ENCODE measurements around the gene SHMT1.
A peak's percentile ranks its signal among the peaks of the same experiment; 100 is the strongest.
"Not testable (repeated sequence)": the region's sequence is repeated elsewhere in the genome, so short reads cannot be mapped to it uniquely, and the experiment has no call there.

SHMT1 gene

DNA sequence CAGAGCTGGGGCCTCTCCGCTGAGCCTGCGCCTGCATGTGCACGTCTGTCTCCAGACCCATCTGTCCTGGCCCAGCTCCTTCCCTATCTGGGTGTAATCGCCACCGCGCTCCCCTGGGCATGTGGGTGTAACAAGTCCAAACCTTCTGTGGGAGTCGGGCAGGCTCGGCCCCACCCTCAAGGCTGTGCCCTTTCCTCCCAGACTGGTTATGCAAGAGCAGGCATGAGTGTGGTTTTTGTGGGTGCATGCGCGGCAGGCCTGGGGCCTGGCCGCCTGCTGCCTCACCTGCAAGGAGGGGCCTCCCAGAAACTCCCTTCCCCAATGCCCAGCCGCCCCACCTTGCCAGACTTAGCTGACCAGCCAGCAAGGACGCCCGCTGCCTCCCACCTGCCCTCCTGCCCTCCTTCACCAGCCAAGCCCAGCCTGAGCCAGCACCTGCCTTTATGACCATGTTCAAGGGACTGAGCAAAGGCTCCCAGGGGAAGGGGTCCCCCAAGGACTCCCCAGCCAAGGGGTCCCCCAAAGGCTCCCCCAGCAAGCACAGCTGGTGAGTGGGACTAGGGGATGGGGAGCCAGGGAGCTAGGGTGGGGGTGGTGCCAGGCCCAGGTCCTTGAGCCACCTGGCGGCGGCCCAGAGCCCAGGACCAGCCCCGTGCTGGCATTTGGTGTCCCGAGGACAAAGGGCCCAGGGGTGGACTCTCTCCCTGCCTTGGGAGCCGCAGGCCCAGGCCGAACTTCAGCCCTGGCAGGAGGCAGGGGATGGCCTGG is 14.3 kb upstream of the SHMT1 start, which contains the start of gene EVPLL:
Gene EVPLL, plus strand, starts transcription at position 342 of the 768 bp plus-strand sequence. CDS start 3,160 bp downstream, outside the sequence.
- no peak for DNase-seq

GRCh38 chr17:18374216-18374615 is 10.9 kb upstream of the SHMT1 start:
- DNase-seq = no peak

- not testable (repeated sequence) for DNase-seq
These were observed 9.8 kb upstream of the SHMT1 start for GRCh38 chr17:18373181-18373580.

DNA sequence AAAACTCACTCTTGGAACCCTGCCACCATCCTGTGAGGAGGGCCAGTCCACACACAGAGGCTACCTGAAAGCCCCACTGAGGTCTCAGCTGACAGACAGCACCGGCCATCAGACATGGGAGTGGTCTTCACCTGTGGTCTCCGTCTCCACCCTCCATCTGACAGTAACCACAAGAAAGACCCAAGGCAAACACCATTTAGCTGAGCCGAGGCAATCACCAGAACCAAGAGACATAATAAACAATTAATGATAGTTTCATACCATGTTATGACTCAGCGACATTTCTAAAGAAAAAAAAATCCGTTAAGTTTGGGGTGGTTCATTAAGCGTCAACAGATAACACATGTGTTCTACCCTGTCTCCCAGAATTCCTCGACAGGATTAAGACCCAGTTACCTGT is 8.1 kb upstream of the SHMT1 start:
- DNase-seq = no peak

DNA sequence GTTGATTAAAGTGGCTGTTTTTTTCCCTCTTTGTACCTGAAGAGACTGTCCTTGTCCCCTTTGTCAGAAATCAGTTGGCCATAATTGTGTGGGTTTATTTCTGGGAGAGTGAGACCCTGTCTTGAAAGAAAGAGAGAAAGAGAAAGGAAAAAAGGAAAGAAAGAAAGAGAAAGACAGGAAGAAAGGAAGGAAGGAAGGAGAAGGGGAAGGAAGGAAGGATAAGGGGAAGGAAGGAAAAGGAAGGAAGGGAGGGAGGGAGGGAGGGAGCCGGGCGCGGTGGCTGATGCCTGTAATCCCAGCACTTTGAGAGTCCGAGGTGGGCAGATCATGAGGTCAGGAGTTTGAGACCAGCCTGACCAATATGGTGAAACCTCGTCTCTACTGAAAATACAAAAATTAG is 7.4 kb upstream of the SHMT1 start:
- no peak for DNase-seq

GRCh38 chr17:18368946-18369345 is 5.6 kb upstream of the SHMT1 start:
- DNase-seq = no peak

DNA sequence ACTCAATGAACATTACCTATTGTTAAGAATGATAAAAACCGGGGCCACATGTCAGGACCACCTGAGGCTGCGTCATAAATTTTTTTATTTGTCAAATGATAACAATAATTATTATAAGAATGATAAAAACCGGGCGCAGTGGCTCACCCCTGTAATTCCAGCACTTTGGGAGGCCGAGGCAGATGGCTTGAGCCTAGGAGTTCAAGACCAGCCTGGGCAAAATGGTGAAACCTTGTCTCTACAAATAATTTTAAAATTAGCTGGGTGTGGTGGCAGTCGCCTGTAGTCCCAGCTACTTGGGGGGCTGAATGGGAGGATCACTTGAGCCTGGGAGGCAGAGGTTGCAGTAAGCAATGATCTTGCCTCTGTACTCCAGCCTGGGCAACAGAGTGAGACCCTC is 816 bp upstream of the SHMT1 start:
- DNase-seq = no peak

DNA sequence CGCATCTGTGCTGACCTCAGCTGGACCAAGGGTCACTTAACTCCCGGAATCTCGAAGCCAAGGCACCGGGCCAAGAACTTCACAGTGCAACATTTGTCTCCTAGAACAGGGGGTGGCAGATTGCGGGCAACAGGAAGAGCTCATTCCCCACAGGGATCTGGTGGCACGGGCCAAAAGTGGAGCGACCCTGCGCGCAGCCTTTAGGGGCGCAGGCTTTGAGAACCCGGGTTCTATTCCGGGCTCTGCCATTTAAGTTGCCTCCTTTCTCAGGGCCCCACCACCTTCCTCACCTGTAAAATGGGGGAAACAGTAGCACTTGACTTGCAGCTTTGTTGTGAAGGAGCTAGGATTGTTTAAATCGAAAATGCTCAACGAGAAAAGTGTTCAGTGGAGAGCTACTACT is 651 bp downstream of the SHMT1 start:
- peak; percentile 21 to 26 for DNase-seq

- DNase-seq = no peak
These were observed 1.3 kb downstream of the SHMT1 start for GRCh38 chr17:18361837-18362697.

DNA sequence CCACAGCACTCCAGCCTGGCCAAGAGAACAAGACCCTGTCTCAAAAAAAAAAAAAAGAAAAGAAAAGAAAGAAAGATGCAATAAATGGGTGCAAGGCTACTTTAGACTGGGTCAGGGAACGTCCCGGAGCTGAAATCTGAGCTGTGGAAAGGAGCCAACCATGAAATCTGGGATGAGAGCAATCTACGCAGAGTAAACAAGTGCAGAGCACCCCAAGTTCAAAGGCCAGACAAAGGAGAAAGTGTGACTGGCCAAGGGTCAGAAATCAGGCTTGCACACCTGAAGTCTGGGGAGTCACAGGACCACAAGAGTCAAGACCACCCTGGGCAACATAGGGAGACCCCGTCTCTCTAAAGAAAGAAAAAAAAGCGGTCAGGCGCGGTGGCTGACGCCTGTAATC is 2.8 kb downstream of the SHMT1 start:
- DNase-seq = no peak

GRCh38 chr17:18356624-18357023 is 6.7 kb downstream of the SHMT1 start:
- DNase-seq = no peak

GRCh38 chr17:18353541-18353940 is 9.8 kb downstream of the SHMT1 start:
- DNase-seq = no peak

GRCh38 chr17:18344021-18344420 is 19.3 kb downstream of the SHMT1 start:
- no peak for DNase-seq

- DNase-seq = no peak
These were observed 23.4 kb downstream of the SHMT1 start for GRCh38 chr17:18339933-18340332.

- DNase-seq = not testable (repeated sequence)
These were observed 25.2 kb downstream of the SHMT1 start for GRCh38 chr17:18338158-18338557.

DNA sequence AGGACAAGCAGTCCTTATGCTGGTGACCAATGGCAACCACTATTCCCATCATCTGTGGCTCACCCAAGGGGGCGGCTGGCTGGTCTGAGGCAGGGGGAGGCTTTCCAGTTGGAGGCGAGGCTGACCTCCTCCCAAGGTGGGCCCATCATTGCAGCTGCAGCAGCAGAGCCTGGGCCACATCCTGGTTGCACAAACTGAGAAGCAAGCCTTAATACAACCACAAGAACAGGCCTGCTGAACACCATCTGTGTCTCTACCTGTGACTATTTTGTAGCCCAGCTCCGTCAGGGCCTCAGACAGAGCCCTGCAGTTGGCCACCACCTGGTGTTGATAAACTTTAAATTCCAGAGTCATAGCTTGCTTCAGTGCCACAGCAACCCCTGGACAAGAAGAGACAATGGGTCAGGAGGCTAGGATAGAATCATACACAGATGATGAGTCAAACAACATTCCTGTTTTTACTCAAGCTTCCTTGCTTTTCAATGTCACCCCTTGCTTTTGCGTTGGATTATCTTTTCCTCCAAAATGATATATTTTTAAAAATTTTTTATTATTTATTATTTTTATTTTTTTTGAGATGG is 30.4 kb downstream of the SHMT1 start:
- no peak for DNase-seq

DNA sequence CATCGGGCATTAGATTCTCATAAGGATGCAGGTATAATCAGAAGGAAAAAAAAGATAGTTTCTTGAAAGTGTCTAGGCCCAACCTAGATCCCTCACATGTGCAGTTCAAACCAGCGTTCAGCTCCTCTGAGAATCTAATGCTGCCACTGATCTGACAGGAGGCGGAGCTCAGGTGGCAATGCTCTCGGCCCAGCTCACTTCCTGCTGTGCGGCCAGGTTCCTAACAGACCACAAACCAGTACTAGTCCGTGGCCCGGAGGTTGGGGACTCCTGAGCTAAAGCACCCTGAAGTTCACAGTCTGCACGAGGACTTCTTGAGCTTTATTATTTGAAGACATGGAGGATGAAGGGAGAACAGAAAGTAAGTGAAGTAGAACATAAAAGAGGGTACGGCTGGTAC is 31.5 kb downstream of the SHMT1 start:
- no peak for DNase-seq

DNA sequence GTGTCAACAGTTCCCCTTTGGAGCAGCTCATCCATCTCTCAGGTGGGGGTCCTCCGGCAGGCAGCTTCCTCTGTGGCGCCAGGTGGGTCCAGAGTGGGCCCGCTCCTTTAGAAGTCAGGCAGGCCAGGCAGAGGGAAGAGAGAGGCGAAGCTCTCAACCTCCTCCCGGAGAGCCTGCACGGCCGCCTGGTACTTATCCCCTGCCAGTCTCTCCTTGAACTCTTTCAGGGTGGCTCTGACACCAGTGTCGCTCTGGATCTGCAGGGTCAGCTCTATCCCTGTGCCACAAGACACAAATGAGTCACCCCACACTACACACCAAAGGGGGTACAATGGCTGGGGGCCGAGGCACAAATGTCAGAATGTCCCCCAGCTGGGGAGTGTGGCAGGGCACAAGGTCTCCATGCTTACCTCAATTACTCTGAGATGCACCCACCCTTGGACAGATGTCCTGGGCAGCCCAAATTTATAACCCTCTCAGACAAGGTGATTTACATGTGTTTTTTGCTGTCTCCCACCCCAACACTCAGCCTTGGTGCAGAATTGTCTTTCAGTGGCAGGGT is 34.6 kb downstream of the SHMT1 start:
- no peak for DNase-seq

GRCh38 chr17:18327556-18327955 is 35.8 kb downstream of the SHMT1 start:
- no peak for DNase-seq

DNA sequence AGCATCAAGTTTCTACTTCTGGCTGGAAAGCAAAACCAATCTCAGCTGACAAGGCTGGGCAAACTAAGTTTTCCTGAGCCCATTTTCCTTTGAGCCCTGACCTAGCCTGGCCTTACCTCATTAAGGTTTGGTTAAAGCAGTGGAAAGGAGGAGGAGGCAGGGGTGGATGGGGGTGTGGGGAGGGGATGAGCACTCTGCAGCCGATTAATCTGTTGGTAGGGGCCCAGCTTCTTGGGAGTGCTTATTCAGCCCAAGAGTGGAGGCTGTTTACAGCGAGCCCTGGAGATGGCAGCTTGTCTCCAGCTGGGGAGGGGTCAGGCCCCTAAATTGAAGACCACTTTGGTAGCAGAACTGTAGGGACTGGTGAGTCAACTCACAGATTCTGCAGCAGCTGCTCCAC is 36.3 kb downstream of the SHMT1 start:
- no peak for DNase-seq

- no peak for DNase-seq
These were observed 36.8 kb downstream of the SHMT1 start for GRCh38 chr17:18326572-18326971.

DNA sequence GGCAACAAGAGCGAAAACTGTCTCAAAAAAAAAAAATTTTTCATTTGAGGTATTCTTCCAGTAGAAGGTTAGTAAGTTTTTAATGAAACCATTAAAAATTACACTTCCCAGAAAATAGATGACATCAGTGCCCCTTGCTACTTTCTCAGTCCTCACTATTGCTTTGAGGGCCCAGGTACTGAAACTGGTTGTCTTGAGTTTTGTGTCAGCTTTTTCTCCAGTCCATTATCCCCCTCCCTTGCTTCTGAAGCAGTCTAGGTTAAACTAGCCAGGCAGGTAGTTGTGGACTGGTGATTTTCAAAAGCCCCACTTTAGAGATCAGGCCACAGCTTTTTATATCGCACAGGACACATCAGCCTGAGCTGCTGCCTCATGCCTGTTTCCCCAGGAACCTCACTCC is 37.3 kb downstream of the SHMT1 start:
- no peak for DNase-seq
